Measurements from ENCODE around the gene GPX5. TPM values are rescaled to one million over a fixed set of nuclear protein-coding genes. Genes with fewer than 3 reads are reported as not detected.
"Not testable (repeated sequence)": the region's sequence is repeated elsewhere in the genome, so short reads cannot be mapped to it uniquely, and the experiment has no call there.

GPX5 gene
- polyA plus RNA-seq, 3 donors, result not detected

- DNase-seq (ENCODE audit: low read depth in 3 of 3, low spot score in 2 of 3), result no peak
Measured at GRCh38 chr6:28511628-28512300, 13.9 kb upstream of the GPX5 start.

- DNase-seq (ENCODE audit: low read depth in 3 of 3, low spot score in 2 of 3), result not testable (repeated sequence)
Measured at GRCh38 chr6:28512387-28512786, 13.3 kb upstream of the GPX5 start.

- no peak for DNase-seq (ENCODE audit: low read depth in 3 of 3, low spot score in 2 of 3)
Measured at GRCh38 chr6:28515676-28516075, 10.0 kb upstream of the GPX5 start, which contains the start of gene GPX6. GPX6 (minus strand) TSS chr6:28515793; CDS start chr6:28515743, 50 bp downstream.

- no peak for DNase-seq (ENCODE audit: low read depth in 3 of 3, low spot score in 2 of 3)
Measured at GRCh38 chr6:28517964-28518363, 7.7 kb upstream of the GPX5 start.

GRCh38 chr6:28522594-28523240 lies 3.0 kb upstream of the GPX5 start:
- DNase-seq (ENCODE audit: low read depth in 3 of 3, low spot score in 2 of 3), result no peak

GRCh38 chr6:28523241-28523622 lies 2.4 kb upstream of the GPX5 start:
- DNase-seq (ENCODE audit: low read depth in 3 of 3, low spot score in 2 of 3), result no peak

- DNase-seq (ENCODE audit: low read depth in 3 of 3, low spot score in 2 of 3), result no peak
Measured at GRCh38 chr6:28530777-28531176, 5.1 kb downstream of the GPX5 start.

GRCh38 chr6:28531479-28532128 lies 5.9 kb downstream of the GPX5 start:
- no peak for DNase-seq (ENCODE audit: low read depth in 3 of 3, low spot score in 2 of 3)

- no peak for DNase-seq (ENCODE audit: low read depth in 3 of 3, low spot score in 2 of 3)
Measured at GRCh38 chr6:28534306-28534705, 8.6 kb downstream of the GPX5 start.

- no peak for DNase-seq (ENCODE audit: low read depth in 3 of 3, low spot score in 2 of 3)
Measured at GRCh38 chr6:28534875-28535274, 9.2 kb downstream of the GPX5 start.

GRCh38 chr6:28537065-28537464 lies 11.4 kb downstream of the GPX5 start:
- no peak for DNase-seq (ENCODE audit: low read depth in 3 of 3, low spot score in 2 of 3)

- no peak for DNase-seq (ENCODE audit: low read depth in 3 of 3, low spot score in 2 of 3)
Measured at GRCh38 chr6:28537509-28538140, 11.9 kb downstream of the GPX5 start.

GRCh38 chr6:28541996-28542395 lies 16.3 kb downstream of the GPX5 start:
- DNase-seq (ENCODE audit: low read depth in 3 of 3, low spot score in 2 of 3), result no peak

GRCh38 chr6:28542440-28543296 lies 17.0 kb downstream of the GPX5 start:
- peak in 1 of 3 donors; percentile 72 for DNase-seq (ENCODE audit: low read depth in 3 of 3, low spot score in 2 of 3)

GRCh38 chr6:28543651-28544610 lies 18.2 kb downstream of the GPX5 start:
- DNase-seq (ENCODE audit: low read depth in 3 of 3, low spot score in 2 of 3), result no peak

GRCh38 chr6:28545955-28546354 lies 20.3 kb downstream of the GPX5 start:
- no peak for DNase-seq (ENCODE audit: low read depth in 3 of 3, low spot score in 2 of 3)

- DNase-seq (ENCODE audit: low read depth in 3 of 3, low spot score in 2 of 3), result not testable (repeated sequence)
Measured at GRCh38 chr6:28547003-28547402, 21.3 kb downstream of the GPX5 start.

- DNase-seq (ENCODE audit: low read depth in 3 of 3, low spot score in 2 of 3), result no peak
Measured at GRCh38 chr6:28551891-28552666, 26.4 kb downstream of the GPX5 start.

Measured in right renal cortex interstitium (tissue), 3 donors.